OCI-LY1 (cell line): ENCODE measurements around the gene ZNF175.

Experiments
- H2AFZ ChIP-seq: fragments of 200-600 bp; sonication (generic), shearing (Covaris generic); 2 replicates; pipeline ENCODE4 v1.6.0; 2014; ENCODE audit warnings: antibody characterized with exemption, mild to moderate bottlenecking, low read length
- H3F3A ChIP-seq: fragments of 200-600 bp; sonication (generic), shearing (Covaris generic); 2 replicates; pipeline ENCODE4 v1.6.0; 2014; ENCODE audit warnings: mild to moderate bottlenecking, antibody characterized with exemption, low read length, moderate library complexity; ENCODE audit not compliant: insufficient read depth
- H3K27ac ChIP-seq: fragments of 200-600 bp; sonication (generic); 2 replicates; pipeline ENCODE4 v1.5.1; 2014; ENCODE audit warnings: low read length, mixed run types, mild to moderate bottlenecking, low read depth; ENCODE audit not compliant: poor library complexity, severe bottlenecking
- H3K27me3 ChIP-seq: fragments of 200-600 bp; sonication (generic); 2 replicates; pipeline ENCODE4 v1.6.0; 2014; ENCODE audit warnings: antibody characterized with exemption, mild to moderate bottlenecking, low read length, moderate library complexity; ENCODE audit not compliant: insufficient read depth
- H3K36me3 ChIP-seq: fragments of 200-600 bp; sonication (generic); 2 replicates; pipeline ENCODE4 v1.6.1; 2014; ENCODE audit warnings: mild to moderate bottlenecking, antibody characterized with exemption, low read length, moderate library complexity, mixed read lengths; ENCODE audit not compliant: insufficient read depth
- H3K4me1 ChIP-seq: fragments of 200-600 bp; sonication (generic); 2 replicates; pipeline ENCODE4 v1.5.1; 2014; ENCODE audit warnings: mild to moderate bottlenecking, low read length, moderate library complexity; ENCODE audit not compliant: insufficient read depth, severe bottlenecking
- H3K4me2 ChIP-seq: fragments of 200-600 bp; sonication (generic), shearing (Covaris generic); 2 replicates; pipeline ENCODE4 v1.6.1; 2014; ENCODE audit warnings: low read length
- H3K4me3 ChIP-seq: fragments of 200-600 bp; sonication (generic); 2 replicates; pipeline ENCODE4 v1.5.1; 2014; ENCODE audit warnings: low read length, low read depth, mild to moderate bottlenecking, mixed read lengths; ENCODE audit not compliant: poor library complexity, severe bottlenecking
- H3K79me2 ChIP-seq: fragments of 200-600 bp; shearing (Covaris generic); 2 replicates; pipeline ENCODE4 v1.6.1; 2016; ENCODE audit warnings: mixed run types, low read length, mixed read lengths; ENCODE audit not compliant: insufficient read depth
- H3K9ac ChIP-seq: fragments of 200-600 bp; sonication (generic), shearing (Covaris generic); 2 replicates; pipeline ENCODE4 v1.6.1; 2014; ENCODE audit warnings: mild to moderate bottlenecking, low read length, mixed read lengths
- H3K9me2 ChIP-seq: fragments of 200-600 bp; sonication (generic), shearing (Covaris generic); 2 replicates; pipeline ENCODE4 v1.6.1; 2014; ENCODE audit warnings: low read depth, mild to moderate bottlenecking, low read length, mixed read lengths
- H3K9me3 ChIP-seq: fragments of 200-600 bp; shearing (Covaris generic); 2 replicates; pipeline ENCODE4 v1.6.1; 2014; ENCODE audit warnings: low read length, mixed read lengths
- H4K20me1 ChIP-seq: fragments of 200-600 bp; sonication (generic), shearing (Covaris generic); 2 replicates; pipeline ENCODE4 v1.6.0; 2016; ENCODE audit warnings: mild to moderate bottlenecking, low read length; ENCODE audit not compliant: insufficient read depth
- EZH2 ChIP-seq: fragments of 200-600 bp; sonication (generic), shearing (Covaris generic); IDR thresholded peaks from 2 replicates; pipeline ENCODE4 v1.8.0; 2017; ENCODE audit warnings: borderline replicate concordance, mixed run types, mild to moderate bottlenecking, antibody characterized with exemption, low read length, moderate library complexity, mixed read lengths
- TF ChIP-seq, protein P1 (sequence below): fragments of 200-600 bp; sonication (generic), shearing (Covaris generic); IDR thresholded peaks from 2 replicates; pipeline ENCODE4 v1.5.1; 2017; ENCODE audit warnings: mild to moderate bottlenecking, antibody characterized with exemption, low read length, moderate library complexity, mixed read lengths

ZNF175 gene

DNA sequence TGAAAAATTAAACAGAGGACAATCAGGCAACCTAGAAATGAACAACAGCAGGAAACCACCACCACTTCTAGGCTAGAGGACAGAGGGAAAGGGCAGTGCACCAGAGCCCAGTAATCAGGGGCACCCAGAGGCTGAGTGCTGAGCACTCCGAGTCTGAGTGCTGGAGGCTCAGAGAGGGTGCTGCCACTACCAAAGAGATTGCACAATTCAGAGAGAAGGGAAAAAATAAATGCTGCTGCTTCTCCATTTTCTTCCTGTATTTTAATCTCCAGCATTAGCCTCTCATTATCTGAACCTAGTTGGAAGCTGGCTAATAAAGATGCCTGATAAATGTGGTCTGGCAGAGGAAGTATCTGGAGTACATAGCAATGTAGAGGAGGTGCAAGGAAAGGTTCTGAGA, 11.8 kb upstream of the ZNF175 start:
- H3K27ac ChIP-seq, result no peak overlapping the region
- H3K9me3 ChIP-seq, result no peaks in the 10 kb centered on the region
- no peaks in the 10 kb centered on the region for H3K79me2 ChIP-seq
- TF ChIP-seq, protein P1, sequence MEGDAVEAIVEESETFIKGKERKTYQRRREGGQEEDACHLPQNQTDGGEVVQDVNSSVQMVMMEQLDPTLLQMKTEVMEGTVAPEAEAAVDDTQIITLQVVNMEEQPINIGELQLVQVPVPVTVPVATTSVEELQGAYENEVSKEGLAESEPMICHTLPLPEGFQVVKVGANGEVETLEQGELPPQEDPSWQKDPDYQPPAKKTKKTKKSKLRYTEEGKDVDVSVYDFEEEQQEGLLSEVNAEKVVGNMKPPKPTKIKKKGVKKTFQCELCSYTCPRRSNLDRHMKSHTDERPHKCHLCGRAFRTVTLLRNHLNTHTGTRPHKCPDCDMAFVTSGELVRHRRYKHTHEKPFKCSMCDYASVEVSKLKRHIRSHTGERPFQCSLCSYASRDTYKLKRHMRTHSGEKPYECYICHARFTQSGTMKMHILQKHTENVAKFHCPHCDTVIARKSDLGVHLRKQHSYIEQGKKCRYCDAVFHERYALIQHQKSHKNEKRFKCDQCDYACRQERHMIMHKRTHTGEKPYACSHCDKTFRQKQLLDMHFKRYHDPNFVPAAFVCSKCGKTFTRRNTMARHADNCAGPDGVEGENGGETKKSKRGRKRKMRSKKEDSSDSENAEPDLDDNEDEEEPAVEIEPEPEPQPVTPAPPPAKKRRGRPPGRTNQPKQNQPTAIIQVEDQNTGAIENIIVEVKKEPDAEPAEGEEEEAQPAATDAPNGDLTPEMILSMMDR, result no peak
- H3K4me3 ChIP-seq, result no peak overlapping the region
- no peak overlapping the region for H2AFZ ChIP-seq
- no peak overlapping the region for H3K9ac ChIP-seq
- H3K9me2 ChIP-seq, result no peaks in the 10 kb centered on the region
- H3K4me2 ChIP-seq, result no peak overlapping the region
- no peaks in the 10 kb centered on the region for H3K4me1 ChIP-seq
- H3F3A ChIP-seq, result no peaks in the 10 kb centered on the region
- H3K36me3 ChIP-seq, result no peaks in the 10 kb centered on the region
- no peaks in the 10 kb centered on the region for H4K20me1 ChIP-seq
- H3K27me3 ChIP-seq, result no peaks in the 10 kb centered on the region

DNA sequence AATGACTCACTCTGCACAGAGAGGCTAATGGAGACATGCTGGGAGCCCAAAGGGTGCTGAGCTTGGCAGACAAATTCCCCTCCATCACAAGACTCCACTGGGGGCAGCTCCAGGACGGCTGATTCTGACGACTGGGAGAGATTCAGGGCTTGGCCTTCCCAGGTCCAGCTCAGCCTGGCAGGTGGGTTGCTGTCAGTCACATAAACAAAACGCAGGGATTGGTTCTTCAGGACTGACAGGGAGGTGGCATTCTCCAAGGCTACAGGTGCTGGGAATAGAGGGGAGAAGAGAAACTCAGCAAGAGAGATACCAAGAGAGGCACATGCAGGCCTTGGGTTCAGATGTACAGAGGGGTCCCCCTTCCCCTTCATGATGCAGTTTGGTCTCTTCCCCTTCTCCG, 10.7 kb upstream of the ZNF175 start:
- H3K4me2 ChIP-seq, result no peak overlapping the region

DNA sequence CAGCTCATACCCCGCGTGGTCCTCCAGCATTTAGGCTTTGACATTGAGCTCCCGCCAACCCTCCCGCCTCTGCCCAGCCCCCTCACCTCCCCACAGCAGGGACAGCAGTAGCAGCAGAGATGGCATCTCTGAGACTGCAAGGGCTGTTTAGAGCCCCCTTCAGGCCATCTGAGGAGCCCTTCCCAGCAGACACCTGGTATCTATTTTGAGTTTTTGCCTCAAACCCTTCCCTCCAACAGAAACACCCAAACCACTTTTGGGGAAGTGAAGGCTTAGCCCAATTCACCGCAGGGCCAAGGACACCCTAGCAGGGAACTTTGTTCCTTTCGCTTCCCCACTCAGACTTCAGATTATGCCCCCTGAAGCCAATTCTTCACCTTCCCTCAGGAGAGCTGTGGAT, 6.3 kb upstream of the ZNF175 start:
- no peaks in the 10 kb centered on the region for H3K79me2 ChIP-seq
- H4K20me1 ChIP-seq, result no peaks in the 10 kb centered on the region
- no peak overlapping the region for H3K27ac ChIP-seq
- H3F3A ChIP-seq, result no peaks in the 10 kb centered on the region
- no peaks in the 10 kb centered on the region for H3K27me3 ChIP-seq
- TF ChIP-seq, protein P1, result peak; percentile 45; the same call in 1 of the 2 replicates
- TF ChIP-seq EZH2, result no peak
- no peak overlapping the region for H2AFZ ChIP-seq
- no peaks in the 10 kb centered on the region for H3K9me2 ChIP-seq
- no peak overlapping the region for H3K4me3 ChIP-seq
- H3K4me2 ChIP-seq, result no peak overlapping the region
- H3K4me1 ChIP-seq, result no peaks in the 10 kb centered on the region
- no peaks in the 10 kb centered on the region for H3K9me3 ChIP-seq
- no peak overlapping the region for H3K9ac ChIP-seq
- H3K36me3 ChIP-seq, result no peaks in the 10 kb centered on the region

More for the DNA sequence above, 10.7 kb upstream of the ZNF175 start:
- TF ChIP-seq EZH2, result no peak
- TF ChIP-seq, protein P1, result no peak
- Histone ChIP-seq H3K79me2 (no peaks in the 10 kb centered on the region), H3K27ac (no peak overlapping the region), H3K9me2 (no peaks in the 10 kb centered on the region), H3K4me3 (no peak overlapping the region), H3K4me1 (no peaks in the 10 kb centered on the region), H3F3A (no peaks in the 10 kb centered on the region), H3K36me3 (no peaks in the 10 kb centered on the region), H2AFZ (no peak overlapping the region), H3K27me3 (no peaks in the 10 kb centered on the region), H4K20me1 (no peaks in the 10 kb centered on the region), H3K9ac (no peak overlapping the region), H3K9me3 (no peaks in the 10 kb centered on the region)
